Dendritic cell treated with granulocyte-macrophage colony-stimulating factor and Interleukin-4, amounts not matched to agents 40 ng/mL and 50 ng/mL, for 4 days (primary cell): ENCODE data around the gene ANKRD17.

Source experiments
- H3K27ac Mint-ChIP-seq: one replicate; pipeline ENCODE4 v1.8.0; 2022; ENCODE audit warnings: mild to moderate bottlenecking, mixed read lengths
- H3K27me3 Mint-ChIP-seq: one replicate; pipeline ENCODE4 v1.8.0; 2022; ENCODE audit warnings: mild to moderate bottlenecking, mixed read lengths
- H3K36me3 Mint-ChIP-seq: one replicate; pipeline ENCODE4 v1.8.0; 2022; ENCODE audit warnings: low read depth, mixed read lengths
- H3K4me1 Mint-ChIP-seq: one replicate; pipeline ENCODE4 v1.8.0; 2022; ENCODE audit warnings: low read depth, mixed read lengths
- H3K4me3 Mint-ChIP-seq: one replicate; pipeline ENCODE4 v1.8.0; 2022; ENCODE audit warnings: mild to moderate bottlenecking, moderate library complexity, mixed read lengths
- H3K9me3 Mint-ChIP-seq: one replicate; pipeline ENCODE4 v1.8.0; 2022; ENCODE audit warnings: mixed read lengths
- intact Hi-C: fragments of 100-400 bp; cut with micrococcal nuclease; formaldehyde crosslinking; loops from one replicate; pipeline ENCODE4 v1.15.0; 2022

The ANKRD17 gene

DNA sequence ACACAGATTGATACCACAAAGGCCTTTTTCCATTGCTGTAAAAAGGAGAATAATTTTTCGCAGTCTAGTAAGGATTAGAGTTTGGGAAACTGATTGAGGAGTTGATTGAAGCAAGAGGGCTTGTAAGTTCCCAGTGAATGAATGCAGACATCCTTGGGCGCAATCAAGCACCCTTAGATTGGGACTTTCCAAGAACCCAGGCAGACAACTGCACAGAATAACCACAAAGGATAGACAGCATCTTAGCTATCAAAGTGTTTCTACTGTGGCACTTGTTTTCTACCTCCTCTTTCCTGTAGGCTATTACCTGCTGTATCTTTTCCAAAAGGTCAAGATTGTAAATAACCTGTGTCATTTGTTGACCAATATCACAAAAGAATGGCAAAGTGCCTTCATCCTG, 191.7 kb downstream of the ANKRD17 start:
- Mint-ChIP-seq H3K4me1 (peaks cover 24% of the 10 kb centered on the region), H3K27ac (no peak overlapping the region), H3K9me3 (no peaks in the 10 kb centered on the region), H3K27me3 (no peaks in the 10 kb centered on the region), H3K36me3 (peaks cover 53% of the 10 kb centered on the region), H3K4me3 (no peak overlapping the region)
- intact Hi-C loops, result no loop called here

DNA sequence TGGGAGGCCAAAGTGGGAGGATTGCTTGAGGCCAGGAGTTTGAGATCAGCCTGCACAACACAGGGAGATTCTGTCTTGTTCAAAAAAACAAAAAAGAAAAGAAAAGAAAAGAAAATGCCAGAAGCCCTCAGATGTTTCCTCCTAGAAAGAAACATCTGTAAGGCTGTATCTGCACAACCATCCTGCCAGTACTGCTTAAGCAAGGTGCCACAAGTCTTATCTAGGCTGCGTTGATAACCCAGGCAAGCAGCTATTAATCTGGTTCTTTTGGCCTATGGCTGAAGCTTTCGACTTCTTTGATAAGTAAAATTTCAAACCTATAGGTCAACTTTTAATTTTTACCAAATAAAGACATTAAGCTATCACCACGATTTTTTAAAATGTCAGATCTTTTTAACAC, 192.2 kb downstream of the ANKRD17 start:
- Mint-ChIP-seq H3K27ac (no peak overlapping the region), H3K36me3 (peaks cover 58% of the 10 kb centered on the region), H3K4me1 (peaks cover 24% of the 10 kb centered on the region), H3K4me3 (no peak overlapping the region), H3K9me3 (no peaks in the 10 kb centered on the region), H3K27me3 (no peaks in the 10 kb centered on the region)
- intact Hi-C loops, result no loop called here

DNA sequence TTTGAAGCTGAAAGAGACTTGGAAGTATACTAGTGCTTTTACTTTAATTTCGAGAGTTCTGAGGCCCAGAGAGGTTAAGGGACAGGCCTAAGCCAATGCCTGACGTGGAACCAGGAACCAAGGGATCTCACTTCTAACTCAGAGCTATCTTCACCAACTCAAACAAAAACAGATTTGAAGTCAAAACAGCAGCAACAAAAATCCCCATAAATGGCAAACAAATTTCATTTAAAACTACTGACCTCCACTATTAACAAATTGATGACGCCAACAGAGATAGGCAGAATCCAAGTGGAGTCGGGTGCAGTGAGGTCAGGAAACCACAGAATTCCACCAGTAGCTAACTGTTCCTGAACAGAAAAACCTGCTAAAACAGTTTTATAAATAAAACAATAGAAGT, 194.1 kb downstream of the ANKRD17 start:
- Mint-ChIP-seq H3K27ac (no peak overlapping the region), H3K9me3 (no peaks in the 10 kb centered on the region), H3K4me1 (peaks cover 24% of the 10 kb centered on the region), H3K36me3 (peaks cover 74% of the 10 kb centered on the region), H3K27me3 (no peaks in the 10 kb centered on the region), H3K4me3 (no peak overlapping the region)
- intact Hi-C loops, result no loop called here

DNA sequence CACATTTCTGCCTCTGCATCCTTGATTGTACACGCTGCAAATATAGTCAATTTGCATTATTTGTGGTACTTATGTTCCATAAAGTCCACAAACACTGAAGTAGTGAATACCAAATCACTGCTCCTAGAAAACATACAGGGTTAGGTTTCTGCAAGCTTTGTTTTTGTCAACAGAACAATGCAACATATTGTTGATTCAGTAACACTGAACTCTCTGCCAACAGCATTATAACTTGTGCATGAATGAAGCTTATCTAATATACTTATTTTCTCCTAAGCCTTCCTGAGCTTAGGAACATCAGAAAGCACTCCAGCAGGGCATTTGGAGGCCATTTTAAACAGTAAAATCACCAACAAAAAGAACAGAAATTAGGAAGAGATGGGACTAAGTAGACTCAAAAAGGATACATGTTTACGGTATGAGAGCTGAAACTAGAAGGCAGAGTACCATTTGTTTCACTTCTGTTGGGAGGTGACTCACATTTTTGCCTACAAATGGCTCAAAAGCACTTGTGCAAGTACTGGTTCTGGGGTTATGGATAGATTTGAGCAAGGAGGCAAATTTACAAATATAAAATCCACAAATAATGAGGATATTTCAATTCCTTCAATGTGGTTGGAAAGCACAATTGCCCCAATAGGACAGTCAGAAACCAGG, 203.2 kb downstream of the ANKRD17 start:
- peaks cover 76% of the 10 kb centered on the region for H3K36me3 Mint-ChIP-seq
- H3K4me3 Mint-ChIP-seq, result no peak overlapping the region
- H3K4me1 Mint-ChIP-seq, result no peaks in the 10 kb centered on the region
- no peak overlapping the region for H3K27ac Mint-ChIP-seq
- no peaks in the 10 kb centered on the region for H3K27me3 Mint-ChIP-seq
- intact Hi-C loops, result loop anchor here (10.0 kb wide), 1 partner anchor 1099 kb away; the partner anchor contains the start of gene MTHFD2L
- no peaks in the 10 kb centered on the region for H3K9me3 Mint-ChIP-seq

DNA sequence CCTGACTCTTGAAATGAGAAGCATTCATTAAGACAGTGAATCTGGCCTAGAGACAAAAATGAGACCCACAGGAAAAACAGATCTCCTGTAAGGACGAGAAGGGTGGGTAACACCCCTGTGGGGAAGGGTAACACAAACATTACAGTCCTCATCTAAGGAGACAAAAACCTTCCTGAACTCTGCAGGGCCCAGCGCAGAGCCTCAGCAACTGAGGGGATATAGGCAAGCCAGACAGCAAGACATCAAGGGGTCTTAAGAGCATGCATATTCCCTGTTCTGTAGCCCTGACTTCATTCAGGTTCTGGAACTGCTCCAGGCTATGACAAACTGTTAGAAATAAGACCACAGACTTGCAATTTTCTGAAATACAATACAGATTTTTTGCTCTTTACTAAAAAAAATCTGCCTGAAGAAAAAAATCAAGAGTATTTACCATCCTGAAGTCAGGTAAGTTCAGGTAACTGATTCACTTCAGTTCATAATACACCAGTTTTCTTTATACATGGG, 204.6 kb downstream of the ANKRD17 start:
- intact Hi-C loops, result loop anchor here (10.0 kb wide), 1 partner anchor 1101 kb away; the partner anchor contains the start of gene MTHFD2L
- Mint-ChIP-seq H3K9me3 (no peaks in the 10 kb centered on the region), H3K27ac (no peak overlapping the region), H3K27me3 (no peaks in the 10 kb centered on the region), H3K4me3 (no peak overlapping the region), H3K4me1 (no peaks in the 10 kb centered on the region), H3K36me3 (peaks cover 63% of the 10 kb centered on the region)

DNA sequence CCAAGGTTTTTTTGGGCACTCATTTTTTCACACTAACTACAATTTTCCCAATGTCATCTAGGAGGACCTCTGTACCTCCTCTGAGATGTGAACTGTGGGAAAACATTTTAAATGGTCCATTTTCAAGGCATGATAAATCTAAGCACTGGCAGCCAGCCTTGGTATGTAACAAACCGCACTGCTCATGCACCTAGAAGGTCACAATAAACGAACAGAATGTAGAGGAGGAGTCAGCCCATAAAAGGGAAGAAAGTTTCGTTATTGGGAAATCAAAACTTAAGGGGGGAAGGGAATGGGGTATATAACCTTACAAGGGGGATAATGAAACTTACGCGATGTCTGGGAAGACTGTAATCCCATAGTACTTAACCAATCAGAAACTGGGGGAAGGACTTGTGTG, 205.5 kb downstream of the ANKRD17 start:
- H3K4me3 Mint-ChIP-seq, result no peak overlapping the region
- no peak overlapping the region for H3K27ac Mint-ChIP-seq
- H3K27me3 Mint-ChIP-seq, result no peaks in the 10 kb centered on the region
- intact Hi-C loops, result loop anchor here (10.0 kb wide), 1 partner anchor 1102 kb away; the partner anchor contains the start of gene MTHFD2L
- H3K9me3 Mint-ChIP-seq, result no peaks in the 10 kb centered on the region
- no peaks in the 10 kb centered on the region for H3K4me1 Mint-ChIP-seq
- H3K36me3 Mint-ChIP-seq, result peaks cover 53% of the 10 kb centered on the region

DNA sequence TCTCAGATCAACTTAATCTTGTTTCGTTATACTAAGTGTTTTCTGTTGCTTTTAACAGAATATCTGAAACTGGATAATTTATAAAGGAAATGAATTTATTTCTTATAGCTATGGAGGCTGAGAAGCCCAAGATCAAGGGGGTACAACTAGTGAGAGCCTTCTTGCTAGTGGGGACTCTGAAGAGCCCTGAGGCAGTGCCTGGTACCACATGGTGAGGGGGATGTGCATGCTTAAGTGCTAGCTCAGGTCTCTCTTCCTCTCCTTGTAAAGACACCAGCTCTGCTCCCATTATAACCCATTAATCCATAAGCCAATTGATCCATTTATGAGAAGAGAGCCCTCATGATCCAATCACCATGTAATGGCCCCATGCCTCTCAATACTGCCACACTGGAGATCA, 207.0 kb downstream of the ANKRD17 start:
- H3K36me3 Mint-ChIP-seq, result peaks cover 39% of the 10 kb centered on the region
- intact Hi-C loops, result loop anchor here (10.0 kb wide), 1 partner anchor 1103 kb away; the partner anchor contains the start of gene MTHFD2L
- no peak overlapping the region for H3K27ac Mint-ChIP-seq
- no peaks in the 10 kb centered on the region for H3K27me3 Mint-ChIP-seq
- H3K4me3 Mint-ChIP-seq, result no peak overlapping the region
- no peaks in the 10 kb centered on the region for H3K4me1 Mint-ChIP-seq
- no peaks in the 10 kb centered on the region for H3K9me3 Mint-ChIP-seq

DNA sequence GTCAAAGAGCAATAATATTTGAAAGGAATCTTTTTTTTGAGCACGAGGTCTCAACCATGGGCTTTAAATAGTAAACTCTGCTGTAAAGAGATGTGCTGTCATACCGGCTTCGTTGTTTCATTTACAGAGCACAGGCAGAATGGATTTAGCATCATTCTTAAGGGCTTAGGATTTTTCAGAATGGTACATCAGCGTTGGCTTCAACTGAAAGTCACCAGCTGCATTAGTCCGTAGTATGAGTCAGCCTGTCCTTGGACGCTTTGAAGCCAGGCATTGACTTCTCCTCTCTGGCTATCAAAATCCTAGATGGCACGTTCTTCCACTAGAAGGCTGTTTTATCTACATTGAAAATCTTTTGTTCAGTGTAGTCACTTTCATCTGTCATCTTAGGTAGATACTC, 212.7 kb downstream of the ANKRD17 start:
- Mint-ChIP-seq H3K4me1 (no peaks in the 10 kb centered on the region), H3K27me3 (no peaks in the 10 kb centered on the region), H3K9me3 (no peaks in the 10 kb centered on the region), H3K27ac (no peak overlapping the region), H3K4me3 (no peak overlapping the region), H3K36me3 (no peaks in the 10 kb centered on the region)
- intact Hi-C loops, result no loop called here

DNA sequence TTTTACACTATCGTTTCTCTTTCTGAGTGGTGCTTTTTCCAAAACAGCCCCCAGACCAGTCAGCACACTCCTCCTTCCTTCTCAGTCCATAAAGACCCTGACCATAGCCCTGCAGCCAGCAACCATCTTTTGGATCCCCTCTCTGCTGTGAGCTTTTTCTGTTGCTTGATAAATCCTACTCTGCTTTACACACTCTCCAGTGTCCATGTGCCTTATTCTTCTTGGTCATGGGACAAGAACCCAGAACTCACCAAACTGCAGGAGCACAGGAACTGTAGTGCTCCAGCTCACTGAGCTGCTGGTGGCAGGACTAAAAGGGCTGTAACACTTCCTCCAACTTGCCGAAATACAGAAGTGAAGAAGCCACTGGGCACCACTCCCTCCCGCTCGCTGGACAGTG, 221.5 kb downstream of the ANKRD17 start:
- peaks cover 23% of the 10 kb centered on the region for H3K9me3 Mint-ChIP-seq
- H3K4me3 Mint-ChIP-seq, result no peak overlapping the region

DNA sequence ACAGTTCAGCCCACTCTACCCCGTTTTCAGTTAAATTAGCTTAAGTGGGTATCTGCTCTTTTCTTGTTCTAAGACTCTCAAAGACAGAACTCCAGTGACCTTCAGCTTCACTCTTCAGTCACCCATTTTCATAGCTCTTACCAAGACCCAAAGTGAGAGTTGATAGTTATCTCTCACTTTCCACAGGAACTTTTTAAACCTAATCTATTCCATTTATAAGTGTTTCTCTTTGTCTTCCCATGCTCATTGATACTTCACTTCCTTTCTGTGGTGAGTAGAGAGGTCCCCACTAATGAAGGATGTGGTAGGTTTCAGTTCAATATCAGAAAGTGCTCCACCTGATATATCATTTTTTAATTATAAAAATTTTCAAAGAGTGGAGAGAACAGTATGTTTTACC, 222.5 kb downstream of the ANKRD17 start:
- Mint-ChIP-seq H3K36me3 (no peaks in the 10 kb centered on the region), H3K27me3 (peaks cover 1% of the 10 kb centered on the region), H3K9me3 (peaks cover 23% of the 10 kb centered on the region), H3K4me3 (no peak overlapping the region), H3K27ac (no peak overlapping the region), H3K4me1 (no peaks in the 10 kb centered on the region)
- intact Hi-C loops, result no loop called here

More for the DNA sequence above, 221.5 kb downstream of the ANKRD17 start:
- no peak overlapping the region for H3K27ac Mint-ChIP-seq
- no peaks in the 10 kb centered on the region for H3K36me3 Mint-ChIP-seq
- peaks cover 1% of the 10 kb centered on the region for H3K27me3 Mint-ChIP-seq
- intact Hi-C loops, result no loop called here
- H3K4me1 Mint-ChIP-seq, result no peaks in the 10 kb centered on the region

DNA sequence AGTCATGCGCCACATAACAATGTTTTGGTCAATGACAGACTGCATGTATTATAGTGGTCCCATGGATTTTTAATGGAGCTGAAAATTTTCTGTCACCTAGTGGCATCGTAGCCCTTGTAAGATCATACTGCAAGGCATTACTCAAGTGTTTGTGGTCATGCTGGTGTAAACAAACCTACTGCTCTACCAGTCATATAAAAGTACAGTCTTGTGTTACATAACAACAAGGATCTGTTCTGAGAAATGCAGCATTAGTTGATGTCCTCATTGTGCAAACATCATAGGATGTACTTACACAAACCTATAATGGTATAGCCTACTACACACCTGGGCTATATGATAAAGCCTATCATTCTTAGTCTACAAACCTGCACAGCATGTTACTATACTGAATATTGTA, 223.7 kb downstream of the ANKRD17 start:
- no peak overlapping the region for H3K27ac Mint-ChIP-seq
- H3K4me1 Mint-ChIP-seq, result no peaks in the 10 kb centered on the region
- H3K27me3 Mint-ChIP-seq, result peaks cover 1% of the 10 kb centered on the region
- H3K4me3 Mint-ChIP-seq, result no peak overlapping the region
- intact Hi-C loops, result no loop called here
- H3K36me3 Mint-ChIP-seq, result no peaks in the 10 kb centered on the region
- peaks cover 23% of the 10 kb centered on the region for H3K9me3 Mint-ChIP-seq

DNA sequence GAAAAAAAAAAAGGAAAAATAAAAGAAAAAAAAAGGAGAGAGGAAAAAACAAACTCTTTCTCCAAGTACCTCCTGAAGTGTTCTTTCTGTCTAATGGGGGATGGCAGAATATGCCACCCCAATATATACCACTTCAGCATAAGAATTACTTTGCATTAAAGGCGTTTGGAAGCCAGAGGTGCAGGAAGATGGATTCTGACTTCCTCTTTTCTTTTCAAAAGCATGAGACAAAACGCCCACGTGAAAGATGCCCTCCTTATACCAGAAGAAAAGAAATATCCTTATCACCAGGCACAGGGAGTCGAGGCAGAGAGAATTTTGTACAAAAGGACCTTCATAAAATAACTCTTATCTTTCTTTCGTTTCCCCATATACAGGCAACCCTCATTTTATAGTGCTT, 230.0 kb downstream of the ANKRD17 start:
- Mint-ChIP-seq H3K27ac (no peak overlapping the region), H3K36me3 (no peaks in the 10 kb centered on the region), H3K27me3 (no peaks in the 10 kb centered on the region), H3K9me3 (no peaks in the 10 kb centered on the region), H3K4me3 (no peak overlapping the region), H3K4me1 (no peaks in the 10 kb centered on the region)
- intact Hi-C loops, result no loop called here
